GM23338 (cell line): Measurements from ENCODE around the gene PNPO.

Experiments used
- CREB1 ChIP-seq: fragments of 250-450 bp; sonication (Bioruptor Pico); IDR thresholded peaks from 2 replicates; pipeline ENCODE4 v1.5.0; 2020; ENCODE audit warnings: low read depth, mild to moderate bottlenecking, moderate library complexity
- EZH2phosphoT487 ChIP-seq: fragments of 200-600 bp; sonication (generic); IDR thresholded peaks from one replicate; pipeline ENCODE4 v1.8.1; 2018; ENCODE audit warnings: antibody characterized with exemption; ENCODE audit not compliant: unreplicated experiment
- POLR2AphosphoS5 ChIP-seq: IDR thresholded peaks from 2 replicates; pipeline ENCODE4 v1.6.1; 2016; ENCODE audit warnings: antibody characterized with exemption, low read depth
- ZNF331 ChIP-seq: fragments of 250-450 bp; sonication (Bioruptor Pico); IDR thresholded peaks from 2 replicates; pipeline ENCODE4 v1.5.0; 2020; ENCODE audit warnings: low read depth, mild to moderate bottlenecking, moderate library complexity
- TF ChIP-seq, protein P1 (sequence below), 2 experiments: fragments of 200-600 bp in 1 of 2; sonication (generic) in 1 of 2; conservative IDR thresholded peaks; 2 replicates each; pipeline versions ENCODE4 v1.5.1 to v1.6.1; 2016 to 2017; ENCODE audit warnings: antibody characterized with exemption in 2 of 2, low read depth in 2 of 2, mild to moderate bottlenecking in 2 of 2, moderate library complexity in 1 of 2
- TF ChIP-seq, protein P2 (sequence below): IDR thresholded peaks from 2 replicates; pipeline ENCODE4 v1.6.1; 2016; ENCODE audit warnings: antibody characterized with exemption
- TF ChIP-seq, protein P3 (sequence below): IDR thresholded peaks from one replicate; pipeline ENCODE4 v1.6.1; 2018; ENCODE audit warnings: antibody characterized with exemption; ENCODE audit not compliant: unreplicated experiment

DNA sequence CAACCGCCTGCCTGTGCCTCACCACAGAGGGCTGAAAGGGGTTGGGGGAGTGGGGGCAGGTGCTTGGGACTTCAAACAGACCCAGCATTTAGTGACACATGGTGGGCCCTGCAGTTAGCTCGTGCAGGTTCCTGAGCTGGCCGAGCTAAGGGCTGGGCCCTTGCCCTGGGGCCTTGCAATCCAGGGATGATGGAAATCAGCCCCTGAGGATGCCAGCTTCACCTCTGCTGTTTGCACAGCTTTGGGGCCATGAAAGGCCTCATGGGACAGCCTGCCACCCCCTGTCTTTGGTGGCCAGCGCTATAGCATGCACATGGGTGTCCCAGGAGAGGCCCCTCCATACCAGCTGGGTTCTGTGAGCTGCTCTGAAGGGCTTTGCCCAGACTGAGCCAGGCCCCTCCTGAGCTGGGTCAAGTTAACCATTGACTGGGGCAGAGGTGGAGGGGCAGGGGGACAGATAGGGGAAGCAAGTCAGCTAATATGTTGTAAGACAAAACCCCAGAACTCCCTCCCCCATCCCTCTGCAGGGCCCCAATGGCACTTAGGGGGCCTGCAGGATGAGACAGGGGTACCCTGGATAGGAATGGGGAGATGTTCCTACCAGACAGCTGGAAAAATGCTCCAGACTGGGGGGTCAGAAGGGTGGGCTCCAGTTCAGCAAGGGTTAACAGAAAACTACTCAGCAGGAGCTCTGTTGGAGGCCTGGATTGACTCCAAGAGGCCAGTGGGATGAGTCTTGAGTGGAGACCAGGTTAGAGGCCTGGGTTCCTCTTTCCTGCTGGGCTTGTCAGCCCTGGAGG lies 15.6 kb downstream of the PNPO start:
- TF ChIP-seq, protein P1, sequence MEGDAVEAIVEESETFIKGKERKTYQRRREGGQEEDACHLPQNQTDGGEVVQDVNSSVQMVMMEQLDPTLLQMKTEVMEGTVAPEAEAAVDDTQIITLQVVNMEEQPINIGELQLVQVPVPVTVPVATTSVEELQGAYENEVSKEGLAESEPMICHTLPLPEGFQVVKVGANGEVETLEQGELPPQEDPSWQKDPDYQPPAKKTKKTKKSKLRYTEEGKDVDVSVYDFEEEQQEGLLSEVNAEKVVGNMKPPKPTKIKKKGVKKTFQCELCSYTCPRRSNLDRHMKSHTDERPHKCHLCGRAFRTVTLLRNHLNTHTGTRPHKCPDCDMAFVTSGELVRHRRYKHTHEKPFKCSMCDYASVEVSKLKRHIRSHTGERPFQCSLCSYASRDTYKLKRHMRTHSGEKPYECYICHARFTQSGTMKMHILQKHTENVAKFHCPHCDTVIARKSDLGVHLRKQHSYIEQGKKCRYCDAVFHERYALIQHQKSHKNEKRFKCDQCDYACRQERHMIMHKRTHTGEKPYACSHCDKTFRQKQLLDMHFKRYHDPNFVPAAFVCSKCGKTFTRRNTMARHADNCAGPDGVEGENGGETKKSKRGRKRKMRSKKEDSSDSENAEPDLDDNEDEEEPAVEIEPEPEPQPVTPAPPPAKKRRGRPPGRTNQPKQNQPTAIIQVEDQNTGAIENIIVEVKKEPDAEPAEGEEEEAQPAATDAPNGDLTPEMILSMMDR (conservative IDR thresholded peaks at IDR 0.05; ENCODE audit: low read depth in 2 of 2), result no peak
- TF ChIP-seq POLR2AphosphoS5 (no peak), CREB1 (no peak), EZH2phosphoT487 (no peak), ZNF331 (CRISPR knock-in tag) (no peak)
- TF ChIP-seq, protein P2, sequence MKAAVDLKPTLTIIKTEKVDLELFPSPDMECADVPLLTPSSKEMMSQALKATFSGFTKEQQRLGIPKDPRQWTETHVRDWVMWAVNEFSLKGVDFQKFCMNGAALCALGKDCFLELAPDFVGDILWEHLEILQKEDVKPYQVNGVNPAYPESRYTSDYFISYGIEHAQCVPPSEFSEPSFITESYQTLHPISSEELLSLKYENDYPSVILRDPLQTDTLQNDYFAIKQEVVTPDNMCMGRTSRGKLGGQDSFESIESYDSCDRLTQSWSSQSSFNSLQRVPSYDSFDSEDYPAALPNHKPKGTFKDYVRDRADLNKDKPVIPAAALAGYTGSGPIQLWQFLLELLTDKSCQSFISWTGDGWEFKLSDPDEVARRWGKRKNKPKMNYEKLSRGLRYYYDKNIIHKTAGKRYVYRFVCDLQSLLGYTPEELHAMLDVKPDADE, result no peak
- TF ChIP-seq, protein P3, sequence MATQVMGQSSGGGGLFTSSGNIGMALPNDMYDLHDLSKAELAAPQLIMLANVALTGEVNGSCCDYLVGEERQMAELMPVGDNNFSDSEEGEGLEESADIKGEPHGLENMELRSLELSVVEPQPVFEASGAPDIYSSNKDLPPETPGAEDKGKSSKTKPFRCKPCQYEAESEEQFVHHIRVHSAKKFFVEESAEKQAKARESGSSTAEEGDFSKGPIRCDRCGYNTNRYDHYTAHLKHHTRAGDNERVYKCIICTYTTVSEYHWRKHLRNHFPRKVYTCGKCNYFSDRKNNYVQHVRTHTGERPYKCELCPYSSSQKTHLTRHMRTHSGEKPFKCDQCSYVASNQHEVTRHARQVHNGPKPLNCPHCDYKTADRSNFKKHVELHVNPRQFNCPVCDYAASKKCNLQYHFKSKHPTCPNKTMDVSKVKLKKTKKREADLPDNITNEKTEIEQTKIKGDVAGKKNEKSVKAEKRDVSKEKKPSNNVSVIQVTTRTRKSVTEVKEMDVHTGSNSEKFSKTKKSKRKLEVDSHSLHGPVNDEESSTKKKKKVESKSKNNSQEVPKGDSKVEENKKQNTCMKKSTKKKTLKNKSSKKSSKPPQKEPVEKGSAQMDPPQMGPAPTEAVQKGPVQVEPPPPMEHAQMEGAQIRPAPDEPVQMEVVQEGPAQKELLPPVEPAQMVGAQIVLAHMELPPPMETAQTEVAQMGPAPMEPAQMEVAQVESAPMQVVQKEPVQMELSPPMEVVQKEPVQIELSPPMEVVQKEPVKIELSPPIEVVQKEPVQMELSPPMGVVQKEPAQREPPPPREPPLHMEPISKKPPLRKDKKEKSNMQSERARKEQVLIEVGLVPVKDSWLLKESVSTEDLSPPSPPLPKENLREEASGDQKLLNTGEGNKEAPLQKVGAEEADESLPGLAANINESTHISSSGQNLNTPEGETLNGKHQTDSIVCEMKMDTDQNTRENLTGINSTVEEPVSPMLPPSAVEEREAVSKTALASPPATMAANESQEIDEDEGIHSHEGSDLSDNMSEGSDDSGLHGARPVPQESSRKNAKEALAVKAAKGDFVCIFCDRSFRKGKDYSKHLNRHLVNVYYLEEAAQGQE, result no peak
